NCI-H128 (cell line): ENCODE results near the gene KRTAP5-1.
"Not testable (repeated sequence)": the region's sequence is repeated elsewhere in the genome, so short reads cannot be mapped to it uniquely, and the experiment has no call there.

Source experiments
- DNase-seq: peaks from one replicate; lab custom pipeline; 2025; ENCODE audit not compliant: unreplicated experiment; lab: John Stamatoyannopoulos, UW

KRTAP5-1 gene

GRCh38 chr11:1603629-1604028, 18.5 kb upstream of the KRTAP5-1 start:
- no peak for DNase-seq

GRCh38 chr11:1601663-1602062, 16.6 kb upstream of the KRTAP5-1 start:
- not testable (repeated sequence) for DNase-seq

- DNase-seq, result no peak
Observed at GRCh38 chr11:1600626-1601025, 15.5 kb upstream of the KRTAP5-1 start.

GRCh38 chr11:1598816-1599215, 13.7 kb upstream of the KRTAP5-1 start:
- DNase-seq, result no peak

DNA sequence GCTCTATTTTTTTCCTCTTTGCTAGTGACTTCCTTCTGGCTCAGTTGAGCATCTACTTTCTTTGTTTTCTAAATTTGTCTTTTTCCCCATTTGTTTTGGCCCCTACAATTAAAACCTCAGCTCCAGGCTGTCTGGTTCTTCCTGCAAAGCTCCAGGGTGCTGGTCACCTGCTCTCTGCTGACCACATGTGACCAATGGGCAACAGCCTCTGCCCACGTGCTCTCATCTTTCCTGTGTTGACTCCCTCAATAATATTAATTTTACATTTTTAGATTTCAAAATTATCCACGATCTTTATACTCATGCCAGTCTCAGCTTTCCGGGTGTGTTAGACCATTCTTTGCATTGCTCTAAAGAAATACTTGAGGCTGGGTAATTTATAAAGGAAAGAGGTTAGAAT, 13.3 kb upstream of the KRTAP5-1 start:
- DNase-seq, result not testable (repeated sequence)

GRCh38 chr11:1597994-1598380, 12.9 kb upstream of the KRTAP5-1 start, which contains the start of gene KRTAP5-2:
TSS of gene KRTAP5-2 (minus strand) at chr11:1598294. CDS start at chr11:1598250, 44 bp downstream.
- DNase-seq, result no peak

- no peak for DNase-seq
Observed at GRCh38 chr11:1597331-1597993, 12.4 kb upstream of the KRTAP5-1 start.

DNA sequence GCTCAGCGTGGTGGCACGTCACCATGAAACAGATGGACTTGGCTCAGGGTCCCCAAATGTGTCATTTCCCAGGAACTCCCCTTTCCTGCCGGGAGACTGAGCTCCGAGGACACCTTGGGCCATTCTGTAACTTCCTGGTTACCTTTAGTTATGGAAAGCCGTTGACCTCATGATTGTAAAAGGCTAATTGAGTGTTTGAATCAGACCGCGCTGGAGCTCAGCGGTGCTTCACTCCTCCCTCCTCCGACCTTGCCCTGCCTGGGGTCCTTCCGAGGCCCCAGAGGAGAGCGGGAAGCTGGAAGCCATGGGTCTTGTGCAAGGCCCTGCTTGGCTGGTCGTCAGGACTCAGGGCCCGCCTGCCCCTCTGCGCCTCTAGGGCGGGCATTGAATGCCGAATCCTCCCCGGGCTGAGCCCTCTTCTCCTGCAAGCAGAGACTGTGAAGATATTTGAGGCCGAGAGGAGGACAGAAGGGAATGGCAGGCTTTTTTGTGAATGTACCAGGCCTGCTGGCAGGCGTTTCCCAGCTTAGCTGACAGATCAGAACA, 11.6 kb upstream of the KRTAP5-1 start:
- DNase-seq, result not testable (repeated sequence)

DNA sequence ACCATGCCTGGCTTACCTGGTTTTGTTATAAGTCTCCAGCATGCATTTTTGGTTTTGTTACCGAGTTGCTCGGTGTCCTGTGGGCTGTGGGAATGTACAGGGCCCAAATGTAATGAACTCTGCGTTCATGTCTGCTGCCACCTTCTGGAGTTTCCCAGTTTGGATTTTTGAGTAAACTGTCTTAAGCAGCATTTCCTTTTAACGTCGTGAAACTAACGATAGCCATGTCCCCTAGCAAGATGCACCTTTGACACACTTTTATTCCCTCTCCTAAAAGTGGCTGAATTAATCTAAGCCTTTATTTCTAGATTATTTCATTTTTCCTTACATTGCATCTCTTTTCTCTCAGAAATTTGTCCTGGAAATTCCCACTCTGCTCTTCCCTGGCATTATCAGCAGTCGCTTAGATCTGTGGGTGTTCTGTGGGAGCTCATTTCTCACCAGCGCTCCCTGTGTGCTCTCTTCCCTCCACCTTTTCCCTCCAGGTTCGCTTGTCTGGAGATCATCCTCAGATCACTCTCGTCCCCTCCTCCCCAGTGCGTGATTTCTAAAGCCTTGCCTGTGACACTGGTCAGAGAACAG, 11.0 kb upstream of the KRTAP5-1 start:
- DNase-seq, result not testable (repeated sequence)

GRCh38 chr11:1592628-1593027, 7.5 kb upstream of the KRTAP5-1 start:
- DNase-seq, result no peak

DNA sequence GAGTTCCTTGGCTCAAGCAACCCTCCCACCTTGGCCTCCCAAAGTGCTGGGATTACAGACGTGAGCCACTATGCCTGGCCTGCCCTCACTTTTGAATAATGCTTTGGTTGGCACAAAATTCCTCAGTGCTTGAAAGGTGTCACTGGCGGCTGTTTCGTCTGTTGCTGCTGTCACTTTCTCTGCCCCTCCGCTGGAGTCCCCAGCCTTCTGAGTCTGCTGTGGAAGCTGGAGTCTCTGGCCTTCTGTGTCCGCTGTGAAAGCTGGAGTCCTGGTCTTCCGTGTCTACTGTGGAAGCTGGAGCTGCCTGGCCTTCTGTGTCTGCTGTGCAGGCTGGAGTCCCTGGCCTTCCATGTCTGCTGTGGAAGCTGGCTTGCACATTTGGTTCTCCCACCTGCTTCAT, 4.9 kb upstream of the KRTAP5-1 start:
- DNase-seq, result no peak

GRCh38 chr11:1589191-1589963, 4.3 kb upstream of the KRTAP5-1 start:
- not testable (repeated sequence) for DNase-seq

- DNase-seq, result no peak
Observed at GRCh38 chr11:1586699-1587098, 1.6 kb upstream of the KRTAP5-1 start.

DNA sequence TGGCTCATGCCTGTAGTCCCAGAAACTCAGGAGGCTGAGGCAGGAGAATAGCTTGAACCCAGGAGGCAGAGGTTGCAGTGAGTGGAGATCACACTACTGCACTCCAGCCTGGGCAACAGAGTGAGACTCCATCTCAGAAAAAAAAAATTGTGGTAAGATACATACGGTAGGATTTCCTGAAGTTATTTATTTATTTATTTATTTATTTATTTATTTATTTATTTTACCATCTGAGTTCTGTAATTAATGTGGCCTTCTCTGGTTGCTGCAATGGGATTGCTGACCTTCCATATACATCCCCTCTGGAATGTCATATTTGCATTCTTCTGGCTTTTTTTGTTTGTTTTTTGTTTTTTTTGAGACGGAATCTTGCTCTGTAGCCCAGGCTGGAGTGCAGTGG, 2.2 kb downstream of the KRTAP5-1 start:
- DNase-seq, result not testable (repeated sequence)

DNA sequence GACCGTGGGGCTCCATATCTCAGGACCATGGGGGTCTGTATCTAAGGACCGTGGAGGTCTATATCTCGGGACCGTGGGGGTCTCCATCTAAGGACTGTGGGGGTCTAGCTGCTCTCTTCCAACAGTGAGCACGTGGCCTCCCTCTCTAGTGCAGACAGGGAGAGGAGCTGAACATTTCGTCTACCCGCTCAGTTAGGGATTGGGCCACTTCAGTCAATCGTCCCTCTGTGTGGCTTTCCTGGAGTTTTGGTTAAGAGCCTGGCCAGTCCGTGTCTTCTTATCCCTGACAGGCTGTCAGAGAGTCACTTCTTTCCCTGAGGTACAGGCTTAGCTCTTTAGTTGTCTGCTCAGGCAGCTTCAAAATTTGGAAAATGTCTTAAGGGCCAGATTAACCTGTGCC, 3.1 kb downstream of the KRTAP5-1 start:
- no peak for DNase-seq

GRCh38 chr11:1576825-1577224, 8.3 kb downstream of the KRTAP5-1 start:
- no peak for DNase-seq

GRCh38 chr11:1575756-1576155, 9.3 kb downstream of the KRTAP5-1 start:
- not testable (repeated sequence) for DNase-seq

GRCh38 chr11:1574933-1575242, 10.2 kb downstream of the KRTAP5-1 start:
- no peak for DNase-seq

GRCh38 chr11:1574238-1574932, 10.7 kb downstream of the KRTAP5-1 start:
- DNase-seq, result peak; percentile 26

GRCh38 chr11:1573903-1574237, 11.2 kb downstream of the KRTAP5-1 start:
- no peak for DNase-seq

GRCh38 chr11:1573077-1573902, 11.8 kb downstream of the KRTAP5-1 start:
- DNase-seq, result no peak
